IPS DF 4.7 (cell line): ENCODE data around the gene TSPAN2.

Source experiments
- DNase-seq: peaks from one replicate; pipeline ENCODE4 v3.0.0-alpha.2; 2013; ENCODE audit warnings: low spot score; ENCODE audit errors: extremely low read depth

Gene TSPAN2

GRCh38 chr1:115089420-115090185 lies at the start of gene TSPAN2:
Gene TSPAN2, minus strand, starts transcription at chr1:115089503. Its CDS starts 71 bp downstream, at chr1:115089432.
- DNase-seq, result no peak

- DNase-seq, result peak; percentile 74
Observed at GRCh38 chr1:115138973-115139372, 49.7 kb upstream of the TSPAN2 start.

DNA sequence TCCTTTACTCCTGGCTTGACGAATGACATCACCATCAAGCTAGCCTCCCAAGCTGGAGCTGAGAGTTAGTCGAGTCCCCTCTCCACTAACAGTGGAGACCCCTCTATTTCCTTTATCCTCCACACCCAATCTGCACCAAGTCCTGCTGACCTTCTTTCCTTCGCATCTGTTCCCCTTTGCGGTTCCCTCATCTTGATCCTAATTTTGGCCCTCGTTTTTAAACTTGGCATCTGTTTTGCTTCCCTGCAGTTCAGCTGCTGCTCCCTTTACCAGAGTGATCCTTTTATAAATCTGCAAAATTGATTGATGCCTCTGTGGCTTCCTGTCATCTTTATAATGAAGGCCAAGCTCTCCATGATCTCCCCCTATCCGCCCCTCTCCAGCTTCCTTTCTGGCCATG lies 49.0 kb upstream of the TSPAN2 start:
- DNase-seq, result no peak

GRCh38 chr1:115137191-115137590 lies 47.9 kb upstream of the TSPAN2 start:
- no peak for DNase-seq

DNA sequence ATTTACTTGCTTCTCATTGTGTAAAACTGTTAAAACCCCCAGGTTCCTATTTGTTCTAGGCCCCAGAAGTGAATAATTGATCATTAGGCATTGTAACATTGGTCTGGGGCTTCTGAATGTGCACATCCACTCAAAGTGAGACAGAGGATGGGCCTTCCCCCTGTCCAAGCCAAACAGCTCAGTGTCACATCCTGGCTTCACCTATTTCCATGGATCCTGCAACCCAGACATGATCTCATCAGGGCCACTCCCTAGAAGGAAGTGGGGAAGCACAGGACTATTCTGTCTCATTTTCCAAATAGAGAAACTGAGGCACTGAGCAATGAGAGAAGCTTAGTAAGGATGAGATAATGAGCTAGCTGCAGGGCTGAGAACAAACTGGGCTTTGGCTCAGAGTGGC lies 47.4 kb upstream of the TSPAN2 start:
- DNase-seq, result no peak

- DNase-seq, result no peak
Observed at GRCh38 chr1:115136106-115136505, 46.8 kb upstream of the TSPAN2 start.

DNA sequence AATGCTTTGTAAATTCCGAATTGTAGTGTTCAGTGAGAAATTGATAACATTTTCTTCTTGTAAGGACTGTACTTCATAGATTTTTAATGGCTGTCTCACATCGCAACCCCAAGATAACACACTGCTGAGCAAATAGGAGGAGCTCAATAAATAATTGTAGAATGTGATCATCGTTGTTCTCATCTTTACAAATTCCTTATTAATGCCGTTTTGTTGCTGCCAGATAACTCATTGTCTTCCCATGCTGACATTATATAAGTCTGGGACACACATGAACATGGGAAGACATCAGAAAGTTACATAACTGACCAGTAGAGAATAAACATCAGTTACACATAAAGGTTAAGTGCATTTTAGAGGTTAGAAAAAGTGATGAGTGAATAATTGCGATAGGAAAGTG lies 46.4 kb upstream of the TSPAN2 start:
- no peak for DNase-seq

DNA sequence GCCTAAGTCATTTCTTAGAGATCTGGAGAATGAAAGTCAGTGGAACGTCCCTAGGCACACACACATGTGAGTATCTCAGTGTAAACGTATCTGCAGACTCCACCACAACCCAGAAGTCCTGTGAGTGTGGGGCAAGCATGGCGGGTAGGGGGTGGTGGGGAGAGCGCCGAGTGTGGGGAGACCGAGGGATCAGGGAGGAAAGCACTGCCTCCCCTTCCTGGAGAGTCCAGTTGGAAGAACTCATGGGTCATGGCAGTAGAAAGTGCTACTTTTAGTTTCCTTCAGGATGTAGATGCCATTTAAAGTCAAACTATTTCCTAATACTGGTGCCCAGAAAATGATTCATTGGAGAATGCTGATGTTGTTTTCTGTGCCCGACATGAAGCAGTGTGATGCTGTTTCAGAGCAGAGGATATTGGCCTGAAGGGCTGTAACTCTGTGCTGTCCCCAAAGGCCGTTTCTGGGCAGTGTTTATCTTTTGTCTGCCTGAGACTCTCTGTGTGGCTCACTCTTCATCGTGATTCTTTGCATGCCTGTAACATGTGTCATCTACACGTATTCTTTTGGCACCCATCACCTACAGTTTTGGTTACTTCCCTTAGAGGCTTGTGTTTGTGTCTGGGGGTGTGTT lies 45.7 kb upstream of the TSPAN2 start:
- no peak for DNase-seq

DNA sequence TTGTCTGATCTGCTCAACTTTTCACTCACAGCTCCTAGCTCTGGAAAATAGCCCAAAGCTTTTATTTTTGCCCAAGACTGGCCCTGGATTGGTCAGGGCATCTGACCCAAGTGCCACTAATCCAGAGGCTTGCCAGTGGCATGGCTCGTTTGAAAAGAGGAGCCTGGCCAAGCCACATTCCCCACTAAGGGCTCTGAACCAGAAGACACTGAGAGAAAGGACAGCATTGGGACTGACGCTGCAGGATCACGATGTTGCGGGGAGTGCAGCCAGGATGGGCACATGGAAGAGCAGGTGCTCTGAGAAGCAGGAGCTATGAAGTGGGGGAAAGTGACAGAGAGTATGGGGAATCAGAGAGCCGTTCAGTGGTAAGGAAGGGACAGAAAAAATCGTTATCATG lies 44.9 kb upstream of the TSPAN2 start:
- DNase-seq, result no peak

GRCh38 chr1:115133440-115133839 lies 44.1 kb upstream of the TSPAN2 start:
- no peak for DNase-seq

- no peak for DNase-seq
Observed at GRCh38 chr1:115130786-115131185, 41.5 kb upstream of the TSPAN2 start.

DNA sequence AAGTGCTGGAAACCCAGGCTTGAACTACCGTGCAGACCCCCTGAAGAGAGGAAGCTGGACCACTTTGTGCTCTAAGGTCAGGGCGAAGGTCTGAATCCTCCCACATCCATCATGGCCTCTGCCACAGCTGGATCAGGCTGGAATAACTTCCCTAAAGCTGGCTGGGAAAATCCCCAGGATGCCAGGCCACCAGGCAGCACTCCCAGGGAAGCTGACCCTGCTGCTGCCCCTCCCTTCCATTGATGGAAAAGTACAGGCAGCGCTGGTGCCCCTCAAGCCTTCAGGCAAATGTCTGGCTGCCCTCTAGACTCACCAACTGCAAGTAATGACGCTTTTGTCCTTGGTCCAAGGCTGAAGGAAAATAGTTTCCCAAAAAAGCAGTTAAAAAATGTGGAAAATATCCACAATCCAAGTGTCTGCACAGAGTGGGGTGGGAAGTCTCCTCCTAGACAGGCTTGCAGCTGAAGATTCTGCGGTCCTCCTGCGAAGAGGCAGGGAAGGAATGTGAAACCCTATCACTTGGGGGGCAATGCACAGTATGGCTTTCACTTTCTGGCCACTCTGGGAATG lies 39.9 kb upstream of the TSPAN2 start:
- DNase-seq, result no peak

GRCh38 chr1:115127539-115127938 lies 38.2 kb upstream of the TSPAN2 start:
- no peak for DNase-seq

- DNase-seq, result no peak
Observed at GRCh38 chr1:115126516-115126915, 37.2 kb upstream of the TSPAN2 start.

GRCh38 chr1:115123116-115123515 lies 33.8 kb upstream of the TSPAN2 start:
- no peak for DNase-seq

- DNase-seq, result no peak
Observed at GRCh38 chr1:115121793-115122192, 32.5 kb upstream of the TSPAN2 start.

DNA sequence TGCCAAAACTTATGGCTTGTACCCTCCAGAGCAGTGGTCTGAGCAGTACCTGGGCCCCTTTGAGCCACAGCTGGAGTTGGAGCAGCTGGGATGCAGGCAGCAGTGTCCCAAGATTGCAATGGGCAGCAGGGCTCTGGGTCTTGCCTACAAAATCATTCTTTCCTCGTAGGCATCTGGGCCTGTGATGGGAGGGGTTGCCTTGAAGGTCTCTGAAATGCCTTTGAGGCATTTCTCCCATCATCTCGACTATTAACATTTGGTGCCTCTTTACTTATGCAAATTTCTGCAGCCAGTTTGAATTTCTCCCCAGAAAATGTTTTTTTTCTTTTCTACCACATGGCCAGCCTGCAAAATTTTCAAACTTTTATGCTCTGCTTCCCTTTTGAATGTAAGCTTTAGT lies 31.0 kb upstream of the TSPAN2 start:
- no peak for DNase-seq

- no peak for DNase-seq
Observed at GRCh38 chr1:115118611-115119010, 29.3 kb upstream of the TSPAN2 start.

- no peak for DNase-seq
Observed at GRCh38 chr1:115118086-115118485, 28.8 kb upstream of the TSPAN2 start.

DNA sequence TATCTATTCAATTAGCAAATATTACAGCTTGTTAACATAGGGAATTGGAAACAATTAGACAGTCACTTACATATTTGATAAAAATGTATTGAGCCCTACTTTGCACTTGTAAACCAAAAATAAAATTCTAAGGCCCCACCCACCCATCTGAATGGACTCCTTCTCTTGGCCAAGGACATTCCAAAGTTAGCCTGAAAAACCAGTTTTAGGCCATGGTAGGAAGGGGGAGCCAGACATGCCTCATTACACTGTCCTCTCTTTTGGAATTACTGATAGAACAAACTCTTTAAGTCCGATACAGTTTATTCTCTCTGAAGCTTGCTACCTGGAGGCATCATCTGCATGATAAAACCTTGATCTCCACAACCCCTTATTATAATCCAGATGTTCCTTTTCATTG lies 28.0 kb upstream of the TSPAN2 start:
- DNase-seq, result no peak

DNA sequence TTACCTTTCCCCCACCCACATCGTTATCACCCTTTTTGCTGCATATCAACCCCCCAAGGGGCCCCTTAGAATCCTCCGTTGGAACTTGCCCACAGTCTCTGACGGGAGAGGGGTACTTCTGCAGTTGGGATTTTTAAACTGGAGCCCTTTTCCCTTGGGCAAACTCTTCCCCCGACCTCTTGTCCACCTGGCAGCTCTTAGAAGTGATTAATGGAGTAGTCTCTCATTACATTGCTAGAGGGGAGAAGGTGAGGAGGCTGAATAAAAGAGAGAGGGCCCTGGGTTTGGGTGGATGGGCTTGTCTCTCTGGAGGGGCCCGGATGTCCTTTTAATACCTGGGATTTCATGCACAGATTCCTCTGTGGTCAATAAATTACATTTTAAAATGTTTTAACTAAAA lies 27.2 kb upstream of the TSPAN2 start:
- no peak for DNase-seq

GRCh38 chr1:115115521-115116161 lies 26.3 kb upstream of the TSPAN2 start:
- DNase-seq, result no peak
